Frontal cortex (tissue), 4 donors: ENCODE data around the gene AUH. TPM values are rescaled to one million over a fixed set of nuclear protein-coding genes. Genes with fewer than 3 reads are reported as not detected.
"Not testable (repeated sequence)": the region's sequence is repeated elsewhere in the genome, so short reads cannot be mapped to it uniquely, and the experiment has no call there.

Experiments used
- DNase-seq, 2 donors: peaks; one replicate each; pipeline ENCODE4 v3.0.0; 2012; ENCODE audit warnings: low spot score in 2 of 2
- FAIRE-seq: peaks from 2 replicates; lab custom pipeline; 2012; peaks lifted over from hg19 to GRCh38; lab: Jason Lieb, UNC
- total RNA-seq: library from RNA; depleted of rRNA; stranded (reverse); fragments of >200 nt; gene quantifications from one replicate; pipeline ENCODE4 v1.2.3, GENCODE V29; 2014
- donor health status: control.
- donor health status: control.
- donor health status: control.

Gene AUH
- total RNA-seq, 1 donor from 2014 or later = 20.0 TPM

DNA sequence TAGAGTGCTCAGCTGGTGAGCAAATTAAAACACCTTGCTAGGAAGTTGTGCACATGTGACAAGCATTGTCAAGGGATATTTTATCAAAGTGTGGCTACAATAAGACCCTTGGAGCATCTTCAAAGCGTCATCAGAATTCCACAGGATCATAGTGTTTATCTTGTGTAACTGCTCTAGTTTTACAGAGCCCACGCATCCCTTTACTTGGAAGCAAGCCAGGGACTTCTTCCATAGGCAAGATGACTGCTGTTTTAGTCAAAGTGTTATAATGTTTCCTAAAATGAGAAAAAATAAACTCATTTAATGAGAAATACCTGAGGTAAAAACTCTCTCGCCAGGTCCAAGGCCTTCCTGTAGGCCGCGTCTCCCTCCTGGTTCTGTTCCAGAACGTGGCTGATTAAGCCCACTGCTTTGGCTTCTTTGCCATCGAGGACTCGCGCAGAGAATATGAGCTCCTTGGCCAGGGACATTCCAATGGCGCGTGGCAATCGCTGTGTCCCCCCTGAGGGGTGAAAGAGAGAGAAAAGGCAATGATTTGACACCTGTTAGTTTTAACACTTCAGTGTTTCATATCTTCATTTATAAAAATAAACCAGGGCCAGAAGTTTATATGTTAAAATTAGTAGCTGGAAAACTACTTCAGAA, 141.1 kb downstream of the AUH start:
- no peak for DNase-seq
- FAIRE-seq = no peak

DNA sequence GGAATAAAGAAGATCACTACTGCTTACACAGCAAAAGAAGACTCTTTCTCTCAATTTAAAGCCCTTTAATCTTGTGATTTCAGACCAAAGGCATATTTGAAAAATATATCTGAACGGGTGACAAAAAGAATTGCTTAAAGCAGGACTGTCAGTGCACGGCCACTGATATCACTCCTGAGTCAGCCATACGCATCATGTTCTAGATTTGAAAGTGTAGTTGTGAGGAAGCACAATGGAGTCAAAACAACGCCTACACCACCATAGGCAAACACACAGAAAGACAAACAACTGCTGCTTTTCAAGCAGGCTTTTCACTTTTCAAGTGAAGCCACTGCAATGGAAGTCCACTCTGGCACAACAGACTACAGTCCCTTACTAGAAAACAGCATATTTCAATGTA, 141.7 kb downstream of the AUH start:
- FAIRE-seq (no peak), DNase-seq (no peak)

DNA sequence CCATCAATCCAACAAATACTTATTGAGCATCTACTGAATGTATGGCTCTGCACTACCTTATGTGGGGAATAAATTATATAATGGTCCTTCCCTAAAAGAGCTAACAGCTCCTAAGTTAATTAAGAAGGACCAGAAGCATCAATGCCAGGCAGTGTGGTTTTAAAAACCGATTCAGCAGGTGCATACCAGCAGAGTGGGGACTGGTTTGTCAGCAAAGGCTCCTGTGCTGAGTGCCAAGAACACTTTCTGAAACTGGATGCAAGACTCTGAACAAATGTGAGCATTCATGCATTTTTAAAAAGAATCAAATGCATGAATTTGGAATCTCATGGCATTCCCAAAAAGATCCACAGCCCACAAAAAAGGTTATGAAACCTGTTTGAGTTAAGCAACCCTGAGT, 142.2 kb downstream of the AUH start:
- DNase-seq = no peak
- FAIRE-seq = no peak

DNA sequence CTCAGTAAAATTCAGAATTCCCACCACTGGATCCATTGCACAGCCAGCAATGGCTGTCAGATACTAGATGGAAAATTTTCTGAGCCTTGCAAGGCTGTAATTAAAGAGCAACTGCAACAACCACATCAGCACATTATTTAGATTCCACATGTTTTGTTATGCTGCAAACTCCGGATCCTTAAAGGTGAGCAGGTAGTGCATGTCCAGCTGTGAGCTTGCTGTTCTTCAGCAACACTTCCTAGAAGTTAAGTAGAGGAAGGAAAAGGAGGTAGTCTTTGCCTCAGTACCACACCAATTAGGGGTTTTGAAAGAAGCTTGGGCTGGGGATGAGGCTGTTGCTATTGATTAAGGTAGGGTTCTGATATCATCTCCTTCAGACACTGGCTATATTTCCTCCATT, 144.3 kb downstream of the AUH start:
- FAIRE-seq = no peak
- no peak for DNase-seq

DNA sequence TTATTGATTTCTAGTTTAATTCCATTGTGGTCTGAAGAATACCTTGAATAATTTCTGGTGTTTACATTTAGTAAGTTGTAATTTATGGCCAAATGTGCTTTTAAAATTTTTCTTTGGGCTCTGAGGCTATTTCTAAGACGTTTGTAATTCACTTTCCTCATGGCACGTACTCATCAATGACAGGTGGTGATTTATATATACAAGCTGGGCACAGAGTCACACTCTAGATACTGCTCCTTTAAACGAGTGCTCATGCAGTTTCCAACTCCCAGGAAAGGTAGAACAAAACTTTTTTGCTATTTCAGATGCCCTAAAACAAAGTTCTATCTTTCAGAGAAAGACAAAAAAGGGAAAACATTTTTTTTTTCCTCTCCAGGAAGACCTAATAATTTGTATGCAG, 146.9 kb downstream of the AUH start:
- FAIRE-seq = no peak
- no peak for DNase-seq

DNA sequence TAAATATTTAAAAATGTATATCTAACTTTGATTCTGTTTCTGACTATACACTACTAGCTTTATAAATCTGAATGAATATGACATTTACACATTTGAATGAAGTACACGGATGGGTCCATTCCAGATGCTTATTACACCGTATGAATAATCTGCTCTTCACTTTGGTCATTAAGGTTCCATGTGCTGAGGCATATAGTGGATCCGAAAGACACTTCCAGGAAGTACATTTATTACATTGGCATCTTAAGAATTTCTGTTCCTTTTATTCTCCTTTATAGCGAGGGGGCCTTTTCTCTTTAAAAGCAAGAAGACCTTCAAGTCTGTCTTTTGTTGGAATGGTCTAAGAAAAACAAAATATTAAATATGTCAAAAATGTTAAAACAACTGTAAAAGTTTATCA, 147.6 kb downstream of the AUH start:
- FAIRE-seq (no peak), DNase-seq (no peak)

DNA sequence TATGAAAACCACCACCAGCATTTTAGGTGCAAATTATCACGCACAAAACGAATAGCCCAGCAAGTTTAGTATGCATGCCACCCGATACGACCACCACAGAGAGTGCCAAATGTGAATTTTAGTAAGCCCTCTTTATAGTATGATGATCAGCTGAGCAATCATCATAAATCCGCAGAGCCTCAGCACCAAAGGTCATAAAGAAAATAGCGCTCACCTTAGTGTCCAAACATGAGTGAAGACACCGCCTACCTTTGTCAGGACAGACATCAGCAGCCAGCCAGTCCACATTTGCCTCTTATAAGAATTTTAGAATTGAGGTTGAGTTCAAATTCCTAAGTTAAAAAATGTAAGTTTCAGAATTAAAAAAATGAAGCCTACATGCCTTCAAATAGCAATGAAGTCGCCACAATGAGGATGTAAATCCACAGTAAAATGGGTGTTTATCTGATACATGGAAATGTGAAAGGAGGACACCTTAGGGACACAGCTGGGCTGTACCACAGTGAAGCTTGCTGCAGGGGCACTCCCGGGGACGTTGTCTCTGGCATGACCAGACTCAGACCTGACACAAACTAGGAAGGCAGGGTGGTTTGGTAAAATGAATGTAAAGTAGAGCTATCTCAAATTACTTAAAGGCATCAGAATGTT, 149.0 kb downstream of the AUH start:
- FAIRE-seq (no peak), DNase-seq (no peak)

DNA sequence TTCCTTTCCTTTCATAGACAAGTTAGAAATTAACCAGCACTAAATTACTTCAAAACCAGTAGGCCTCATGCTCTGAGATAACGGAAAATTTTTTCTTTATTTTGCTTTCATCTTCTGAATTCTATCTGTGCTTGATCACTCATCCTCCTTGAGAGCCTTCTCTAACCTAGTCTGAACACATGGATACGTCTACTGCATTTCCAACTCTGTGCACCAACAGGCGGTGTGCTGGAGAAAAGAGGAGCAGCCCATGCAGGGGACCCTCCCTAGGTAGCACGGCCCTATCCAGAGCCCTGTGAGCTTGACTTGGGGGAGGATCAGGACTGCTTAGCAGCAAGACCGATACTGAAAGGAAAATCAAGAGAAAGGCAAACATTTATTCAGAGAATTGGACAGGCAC, 149.8 kb downstream of the AUH start:
- FAIRE-seq (no peak), DNase-seq (no peak)

DNA sequence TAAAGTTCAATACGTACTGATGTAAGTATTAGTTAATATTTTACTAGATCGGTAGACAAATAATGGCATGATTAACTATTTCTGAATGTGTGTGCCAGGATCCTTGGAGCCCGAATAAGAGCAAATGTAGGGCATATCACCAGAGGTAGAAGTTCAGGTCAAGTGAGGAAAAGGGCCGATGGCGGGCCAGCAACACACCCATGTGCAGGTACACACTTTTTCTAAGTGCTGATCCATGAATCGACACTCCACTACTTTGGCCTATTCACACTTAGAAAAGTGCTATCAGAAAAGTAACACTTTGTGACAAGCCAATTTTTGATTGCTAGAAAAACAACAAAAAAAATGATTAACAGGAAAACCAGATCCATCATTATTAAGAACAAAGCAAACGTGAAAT, 150.3 kb downstream of the AUH start:
- DNase-seq (no peak), FAIRE-seq (no peak)

DNA sequence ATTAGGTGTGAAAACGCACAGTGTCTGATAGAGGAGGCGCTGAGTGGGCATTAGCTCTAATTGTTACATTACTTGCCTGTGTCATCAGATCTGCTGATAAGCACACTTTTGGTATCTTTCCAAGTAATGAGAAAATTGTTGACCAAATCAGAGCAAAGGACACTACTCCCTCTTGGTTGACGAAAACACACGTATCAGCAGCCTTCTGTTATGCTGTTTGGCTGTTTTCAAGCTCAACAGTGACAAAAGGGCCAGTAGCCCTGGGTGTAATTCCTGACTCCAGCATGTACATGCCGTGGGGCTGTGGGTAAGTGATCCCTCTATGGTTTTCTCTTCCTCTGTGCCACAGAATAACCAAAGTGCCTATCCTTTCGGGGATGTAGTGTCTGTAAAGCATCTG, 151.4 kb downstream of the AUH start:
- FAIRE-seq = no peak
- no peak for DNase-seq

DNA sequence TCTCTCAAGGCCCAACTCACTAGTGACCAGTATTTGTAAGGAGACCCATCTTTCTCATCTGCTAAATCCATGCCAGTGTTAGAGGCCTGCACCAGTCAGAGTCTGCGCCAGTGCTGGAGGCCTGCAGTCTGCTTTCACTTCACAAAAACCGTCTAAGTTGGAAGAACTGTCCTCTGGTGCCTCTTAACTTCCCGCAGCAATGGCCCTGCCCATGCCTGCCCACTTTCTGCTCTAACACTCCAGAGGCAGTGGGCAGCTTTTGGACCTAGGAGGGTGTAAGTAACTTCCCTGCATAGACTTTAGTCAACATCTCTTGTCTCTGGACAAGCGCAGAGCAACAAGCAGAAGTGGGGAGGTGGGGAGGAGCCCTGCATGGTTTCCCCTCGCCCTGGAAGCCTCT, 152.9 kb downstream of the AUH start:
- no peak for FAIRE-seq
- DNase-seq = no peak

DNA sequence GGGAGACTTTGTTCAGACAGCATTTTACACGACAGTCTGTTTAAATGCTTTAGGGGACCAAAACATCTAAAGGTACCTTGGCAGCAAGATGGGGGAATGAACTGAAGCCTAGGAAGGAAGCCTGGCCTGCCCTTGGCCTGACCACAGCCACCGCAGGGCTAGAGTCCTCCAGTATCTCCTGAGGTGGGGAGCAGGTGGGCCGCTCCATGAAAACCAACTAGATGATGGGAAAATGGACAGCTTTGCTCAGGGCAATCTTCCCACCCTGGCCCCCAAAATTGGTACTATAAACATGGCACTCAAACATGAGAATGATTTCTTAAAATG, 153.3 kb downstream of the AUH start:
- no peak for DNase-seq
- FAIRE-seq = no peak

DNA sequence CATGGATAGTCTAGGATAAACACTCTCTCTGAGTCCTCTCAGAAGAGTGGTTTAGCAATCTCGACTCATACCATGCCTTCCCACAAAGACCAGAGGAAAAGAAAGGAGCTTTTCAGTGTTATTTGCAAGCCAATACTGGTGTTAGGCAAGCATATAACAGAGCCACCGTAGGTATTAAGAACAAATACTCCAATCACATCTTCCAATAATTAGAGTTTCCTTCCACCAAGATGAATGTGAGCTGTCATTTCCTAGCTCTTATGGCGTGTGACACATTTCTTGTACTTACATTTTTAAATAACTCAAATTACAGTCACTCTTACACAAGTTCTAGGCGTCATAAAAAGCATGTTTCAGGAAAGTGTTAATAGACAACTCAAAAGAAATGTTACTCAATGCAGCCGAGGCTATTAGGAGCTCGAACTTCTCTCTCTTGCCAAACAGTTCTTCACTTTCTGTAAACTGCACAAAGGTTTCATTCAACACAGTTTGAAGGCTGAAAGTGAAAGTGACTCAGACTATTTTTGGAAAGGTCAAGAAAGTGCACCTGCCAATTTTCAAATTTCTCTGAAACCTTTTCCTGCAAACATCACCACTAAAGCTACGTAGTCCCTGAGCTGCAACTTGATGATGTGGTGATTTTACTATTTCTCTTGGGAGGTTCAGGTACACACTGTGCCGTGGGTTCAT, 153.8 kb downstream of the AUH start:
- FAIRE-seq (no peak), DNase-seq (no peak)

DNA sequence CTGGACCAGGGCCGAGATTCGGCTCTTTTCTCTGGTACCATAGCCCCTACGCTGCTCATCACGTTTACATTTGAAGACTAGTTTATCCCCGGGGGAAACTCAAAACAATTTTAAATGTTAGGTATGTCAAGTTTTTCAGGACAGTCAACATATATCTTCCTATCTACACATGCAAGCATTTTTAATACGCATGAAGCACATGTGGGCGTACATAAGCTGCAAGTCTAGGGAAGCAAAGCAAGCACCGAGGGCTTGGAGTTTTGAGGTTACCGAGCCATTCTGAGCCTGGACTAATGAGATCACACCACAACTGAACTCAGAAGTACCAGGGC, 154.4 kb downstream of the AUH start:
- DNase-seq (no peak), FAIRE-seq (no peak)

DNA sequence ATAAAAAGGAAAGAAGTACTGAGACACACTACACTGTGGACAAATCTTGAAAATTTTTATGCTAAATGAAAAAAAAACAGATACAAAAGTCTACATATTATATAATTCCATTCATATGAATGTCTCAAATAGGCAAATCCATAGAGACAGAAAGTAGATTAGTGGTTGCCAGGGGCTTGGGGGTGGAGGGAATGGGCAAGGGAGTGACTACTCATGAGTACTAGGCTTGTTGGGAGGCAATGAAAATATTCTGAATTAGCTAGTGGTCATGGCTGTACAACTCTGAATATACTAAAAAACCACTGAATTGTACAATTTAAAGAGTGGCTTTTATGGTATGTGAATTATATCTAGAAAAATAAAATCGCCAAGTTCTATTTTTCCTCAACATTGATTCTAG, 154.9 kb downstream of the AUH start:
- FAIRE-seq (no peak), DNase-seq (no peak)

DNA sequence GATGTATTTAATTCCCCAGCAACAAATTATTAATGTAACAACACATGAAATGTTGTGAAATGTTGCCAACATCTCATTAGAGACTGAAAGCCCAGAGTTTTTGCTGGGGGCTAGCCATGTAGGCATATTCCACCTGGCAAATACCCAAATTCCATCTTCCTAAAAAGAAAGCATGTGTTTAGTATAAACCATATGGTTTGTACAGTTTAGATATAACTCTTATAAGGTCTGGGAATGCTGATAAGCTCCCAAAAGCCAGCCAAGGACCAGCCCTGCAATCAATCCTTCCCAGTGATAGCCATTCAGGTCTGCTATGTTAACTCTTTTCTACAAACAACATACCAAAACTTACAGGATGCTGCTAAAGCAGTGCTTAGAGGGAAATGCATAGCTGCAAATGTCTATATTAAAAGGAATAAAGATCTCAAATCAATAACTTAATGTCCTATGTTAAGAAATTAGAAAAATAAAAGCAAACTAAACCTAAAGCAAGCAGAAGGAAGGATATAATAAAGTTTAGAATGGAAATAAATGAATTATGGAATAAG, 158.9 kb downstream of the AUH start:
- DNase-seq = no peak
- FAIRE-seq = no peak

DNA sequence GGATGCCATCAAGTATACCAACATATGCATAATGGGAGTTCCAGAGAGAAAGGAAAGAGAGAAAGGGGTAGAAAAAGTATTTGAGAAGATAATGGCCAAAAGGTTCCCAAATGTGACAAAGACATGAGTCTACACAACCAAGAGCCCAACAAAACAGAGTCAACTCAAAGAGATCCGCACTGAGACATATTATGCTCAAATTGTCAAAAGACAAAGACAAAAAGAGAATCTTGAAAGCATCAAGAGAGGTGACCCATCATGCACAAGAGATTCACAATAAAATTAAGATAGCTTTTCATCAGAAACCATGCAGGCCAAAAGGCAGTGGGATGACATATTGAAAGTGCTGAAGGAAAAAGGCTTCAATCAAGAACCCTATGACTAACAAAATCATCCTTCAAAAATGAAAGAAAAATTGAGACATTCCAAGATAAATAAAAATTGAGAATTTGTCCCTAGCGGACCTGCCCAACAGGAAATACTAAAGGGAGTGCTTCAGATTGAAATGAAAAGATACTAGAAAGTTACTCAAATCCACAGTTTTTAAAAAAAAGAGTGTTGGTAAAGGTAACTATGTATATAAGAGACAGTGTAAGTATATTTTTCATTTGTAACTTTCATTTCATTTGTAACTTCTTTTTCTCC, 160.9 kb downstream of the AUH start:
- FAIRE-seq = no peak
- DNase-seq = no peak

DNA sequence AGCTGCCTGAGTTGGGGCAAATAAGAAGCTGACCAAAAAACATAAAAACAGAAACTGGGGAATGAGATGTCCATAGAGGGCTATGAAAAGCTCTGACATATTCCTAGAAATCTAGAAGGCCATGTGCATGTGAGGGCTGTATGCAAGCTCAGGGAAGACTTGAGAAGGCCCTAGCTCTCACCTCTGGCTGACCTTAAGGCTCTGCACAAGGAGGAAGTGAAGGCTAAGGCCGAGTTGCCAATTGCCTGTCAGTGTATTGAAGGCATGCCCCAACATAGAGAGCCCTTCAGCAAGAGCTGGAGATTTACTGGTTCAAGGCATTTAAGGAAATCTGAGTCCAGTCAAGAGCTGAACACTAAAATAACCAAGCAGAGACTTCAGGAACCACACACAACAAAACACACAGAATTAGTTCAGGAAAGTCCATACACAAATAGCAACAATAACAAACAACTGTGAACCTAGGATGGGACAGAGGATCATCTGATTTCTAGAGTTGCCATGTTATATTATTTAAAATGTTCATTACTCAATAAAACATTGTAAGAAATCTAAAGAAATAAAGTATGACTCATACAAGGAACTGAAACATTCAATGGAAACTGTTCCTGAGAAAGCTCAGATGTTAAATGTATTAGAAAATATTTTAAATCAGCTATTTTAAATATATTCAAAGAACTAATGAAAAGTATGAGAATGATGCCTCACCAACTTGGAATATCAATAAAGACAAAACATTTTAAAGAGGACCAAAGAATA, 161.8 kb downstream of the AUH start:
- FAIRE-seq (no peak), DNase-seq (no peak)

DNA sequence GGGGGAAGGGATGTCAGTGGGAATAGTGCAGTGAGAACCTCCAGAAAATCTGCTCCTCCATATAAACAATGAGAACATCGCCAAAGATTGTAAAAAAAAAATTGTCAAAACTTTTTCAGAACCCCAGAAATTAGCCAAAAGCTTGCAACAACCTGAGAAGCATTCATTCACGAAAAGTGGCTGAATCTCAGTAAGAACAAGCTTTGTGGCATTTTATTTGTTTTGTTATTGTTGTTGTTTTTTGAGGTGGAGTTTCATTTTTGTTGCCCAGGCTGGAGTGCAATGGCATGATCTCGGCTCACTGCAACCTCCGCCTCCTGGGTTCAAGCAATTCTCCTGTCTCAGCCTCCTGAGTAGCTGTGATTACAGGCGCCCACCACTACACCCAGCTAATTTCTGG, 162.8 kb downstream of the AUH start:
- not testable (repeated sequence) for DNase-seq, FAIRE-seq

DNA sequence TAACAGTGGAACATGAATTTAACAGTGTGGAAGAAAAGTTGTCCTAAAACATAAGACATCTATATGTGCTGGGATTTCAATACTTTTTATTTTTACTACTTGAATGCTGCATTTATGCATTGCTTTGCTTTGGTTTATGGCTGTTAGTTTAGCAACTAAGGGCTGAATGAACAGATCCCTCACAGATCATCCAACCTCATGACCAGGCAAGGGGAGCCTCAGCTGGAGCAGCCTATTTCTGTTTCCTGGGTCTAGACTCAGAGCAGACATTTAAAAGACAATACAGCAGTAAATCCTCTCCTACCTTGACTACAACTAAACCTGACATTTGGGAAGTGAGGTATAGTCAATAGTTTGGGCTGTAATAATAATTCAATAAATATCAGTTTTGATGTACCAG, 163.3 kb downstream of the AUH start:
- no peak for DNase-seq
- no peak for FAIRE-seq
